ENCODE results near the gene LPCAT1.

LPCAT1 gene

DNA sequence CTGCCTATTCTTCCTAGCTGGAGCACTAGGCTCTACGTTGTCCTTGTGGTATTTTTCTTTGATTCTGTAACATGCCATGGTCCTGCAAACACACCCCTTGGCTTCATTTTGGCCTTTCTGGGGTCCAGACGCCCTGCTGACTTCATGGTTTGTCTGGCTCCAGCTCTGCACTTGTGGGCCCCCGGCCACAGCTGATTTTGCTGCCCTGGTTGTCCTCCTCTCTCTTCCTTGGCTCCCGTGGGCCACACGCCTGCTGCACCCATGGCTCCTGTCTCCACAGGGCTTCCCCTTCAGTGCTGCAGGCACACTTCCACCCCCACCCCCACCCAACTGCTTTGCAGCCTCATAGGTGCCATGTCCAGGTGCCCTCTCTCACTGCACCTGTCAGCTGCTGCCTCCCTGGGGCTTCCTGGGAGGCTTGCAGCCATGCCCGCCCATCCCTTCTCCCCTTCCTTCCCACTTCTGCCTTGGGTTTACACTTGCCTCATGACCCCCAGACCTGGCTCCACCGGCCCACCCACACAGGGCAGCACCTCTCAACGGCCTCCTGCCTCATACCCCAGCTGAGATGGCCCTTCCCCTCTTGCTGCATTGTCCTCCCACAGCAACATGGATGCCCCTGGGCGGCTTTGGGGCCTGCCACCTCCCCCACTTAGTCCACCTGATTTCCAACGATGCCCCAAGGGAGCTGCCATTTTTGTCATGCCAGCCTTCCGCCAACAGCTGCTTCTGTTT, 104.1 kb downstream of the LPCAT1 start:
- DNase-seq: no peak

DNA sequence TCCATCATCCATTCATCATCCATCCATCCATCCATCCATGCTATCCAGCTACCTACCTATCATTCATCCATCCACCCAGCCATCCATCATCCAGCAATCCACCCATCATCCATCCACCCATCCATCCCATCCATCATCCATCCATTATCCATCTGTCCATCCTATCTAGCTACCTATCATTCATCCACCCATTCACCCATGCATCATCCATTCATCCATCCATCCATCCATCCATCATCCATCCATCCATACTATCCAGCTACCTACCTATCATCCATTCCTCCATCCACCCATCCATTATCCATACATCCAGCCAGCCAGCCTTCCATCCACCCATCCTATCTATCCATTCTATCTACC, 104.9 kb downstream of the LPCAT1 start:
- no peak for DNase-seq

DNA sequence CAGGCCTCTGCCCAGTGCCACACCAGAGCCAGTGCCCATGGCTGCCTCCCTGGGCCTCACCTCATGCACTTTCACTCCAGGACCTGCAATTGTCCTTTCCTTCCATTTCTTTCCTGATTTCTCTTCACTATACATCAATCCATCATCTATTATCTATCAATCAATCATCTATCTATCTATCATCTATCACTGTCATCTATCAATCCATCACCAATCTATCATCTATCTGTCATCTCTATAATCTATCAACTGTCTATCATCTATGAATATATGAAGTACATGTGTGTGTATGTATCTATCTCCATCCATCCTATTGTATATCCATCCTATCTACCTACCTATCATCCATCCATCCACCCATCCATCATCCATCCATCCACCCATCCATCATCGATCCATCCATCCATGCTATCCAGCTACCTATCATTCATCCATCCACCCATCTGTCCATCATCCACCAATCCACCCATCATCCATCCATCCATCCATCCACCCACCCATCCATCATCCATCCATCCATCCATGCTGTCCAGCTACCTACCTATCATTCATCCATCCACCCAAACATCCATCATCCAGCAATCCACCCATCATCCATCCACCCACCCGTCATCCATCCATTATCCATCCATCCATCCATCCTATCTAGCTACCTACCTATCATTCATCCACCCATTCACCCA, 105.4 kb downstream of the LPCAT1 start:
- DNase-seq: no peak

DNA sequence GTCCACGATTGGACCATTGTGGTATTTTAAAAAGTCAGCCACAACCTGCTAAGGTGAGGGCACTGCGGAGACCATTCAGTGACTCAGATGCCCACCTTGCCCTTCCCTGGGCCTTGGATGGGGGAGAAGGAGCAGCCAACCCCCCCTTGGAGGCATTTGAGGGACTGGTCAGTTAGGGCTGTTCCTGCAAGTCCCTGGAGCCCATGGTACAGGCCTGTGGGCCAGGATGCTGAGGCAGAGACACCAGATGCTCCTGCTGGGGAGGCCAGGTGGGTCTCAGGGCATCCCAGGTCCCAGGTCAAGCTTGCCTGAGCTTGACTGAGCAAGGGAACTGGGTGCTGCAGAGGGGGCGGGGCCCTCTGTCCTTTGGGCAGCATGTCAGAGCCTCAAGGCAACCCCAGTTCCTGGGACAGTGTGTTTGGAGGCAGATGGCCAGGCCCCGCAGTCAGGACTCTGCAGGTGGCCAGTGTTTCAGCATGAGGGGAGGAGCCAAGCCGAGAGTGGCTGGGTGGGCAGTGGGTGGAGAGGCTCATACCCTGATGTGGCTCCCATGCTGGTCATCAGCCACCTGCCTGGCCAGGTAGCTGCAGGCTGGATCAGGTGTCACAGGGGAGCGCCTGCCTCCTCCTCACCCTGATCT, 106.1 kb downstream of the LPCAT1 start:
- DNase-seq: no peak

DNA sequence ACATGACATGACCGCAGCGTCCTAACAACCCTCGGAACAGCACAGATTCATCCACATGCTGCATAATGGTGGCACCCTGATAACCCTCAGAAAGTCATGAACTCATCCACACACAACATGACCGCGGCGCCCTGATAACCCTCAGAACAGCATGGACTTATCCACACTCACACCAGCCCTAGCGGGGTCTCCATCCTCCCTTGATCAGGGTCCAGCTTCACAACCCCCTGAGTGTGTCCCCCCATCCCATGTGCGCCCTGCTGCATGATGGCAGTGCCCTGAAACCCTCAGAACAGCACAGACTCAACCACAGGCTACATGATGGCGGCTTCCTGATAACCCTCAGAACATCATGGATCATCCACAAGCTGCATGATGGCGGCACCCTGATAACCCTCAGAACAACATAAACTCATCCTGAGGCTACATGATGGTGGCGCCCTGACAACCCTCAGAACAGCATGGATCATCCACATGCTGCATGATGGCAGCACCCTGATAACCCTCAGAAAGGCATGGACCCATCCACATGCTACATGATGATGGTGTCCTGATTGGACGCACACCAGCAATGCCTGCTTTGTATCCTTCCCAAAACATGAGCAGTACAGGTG, 106.8 kb downstream of the LPCAT1 start:
- DNase-seq: no peak

DNA sequence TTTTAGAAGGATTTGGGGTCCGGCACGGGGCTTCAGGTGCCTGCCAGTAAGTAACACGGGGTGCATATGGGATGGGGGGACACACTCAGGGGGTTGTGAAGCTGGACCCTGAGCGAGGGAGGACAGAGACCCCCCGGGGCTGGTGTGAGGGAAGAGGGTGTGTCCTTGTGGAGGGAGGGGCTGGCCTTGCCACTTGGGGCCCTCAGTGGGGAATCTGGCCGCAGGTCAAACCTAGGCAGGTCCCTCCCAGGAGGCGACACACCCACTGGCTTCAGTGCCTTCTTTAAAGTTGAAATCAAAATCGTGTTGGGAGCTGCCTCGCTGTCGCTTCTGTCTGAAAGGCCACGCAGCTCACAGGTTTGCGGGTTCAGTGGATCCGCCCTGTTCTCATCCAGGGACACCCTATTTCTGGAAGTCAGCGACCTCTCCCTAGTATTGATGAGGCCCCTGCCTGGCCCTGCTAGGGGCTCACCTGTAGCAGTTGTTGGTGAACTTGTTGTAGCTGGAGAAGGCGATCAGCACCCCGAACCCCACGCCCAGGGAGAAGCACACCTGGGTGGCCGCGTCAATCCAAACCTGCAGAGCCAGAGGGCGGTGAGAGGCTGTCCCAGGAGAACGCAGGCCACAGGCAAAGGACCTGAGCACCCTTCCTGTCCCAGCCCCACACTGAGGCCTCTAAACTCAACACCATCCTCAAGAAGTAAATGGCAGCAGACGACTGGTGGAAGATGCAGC, 108.0 kb downstream of the LPCAT1 start:
- DNase-seq: no peak

DNA sequence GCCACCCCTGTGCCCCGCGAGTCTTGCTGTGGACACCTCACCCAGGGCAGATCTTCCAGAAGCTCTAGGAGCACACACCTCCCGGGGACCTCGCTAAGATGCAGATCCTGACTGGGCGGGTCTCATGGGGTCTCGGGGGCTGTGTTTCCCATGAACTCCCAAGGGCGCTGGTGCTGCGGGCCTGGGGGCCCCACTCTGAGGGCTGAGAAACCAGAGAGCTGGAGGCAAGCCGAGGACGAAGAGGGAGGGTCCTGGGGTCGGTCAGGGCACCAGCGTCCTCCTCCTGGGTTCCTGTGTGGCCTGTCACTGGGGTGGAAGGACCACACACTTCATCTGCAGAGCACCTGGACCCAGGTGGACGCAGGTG, 108.7 kb downstream of the LPCAT1 start:
- no peak for DNase-seq

DNA sequence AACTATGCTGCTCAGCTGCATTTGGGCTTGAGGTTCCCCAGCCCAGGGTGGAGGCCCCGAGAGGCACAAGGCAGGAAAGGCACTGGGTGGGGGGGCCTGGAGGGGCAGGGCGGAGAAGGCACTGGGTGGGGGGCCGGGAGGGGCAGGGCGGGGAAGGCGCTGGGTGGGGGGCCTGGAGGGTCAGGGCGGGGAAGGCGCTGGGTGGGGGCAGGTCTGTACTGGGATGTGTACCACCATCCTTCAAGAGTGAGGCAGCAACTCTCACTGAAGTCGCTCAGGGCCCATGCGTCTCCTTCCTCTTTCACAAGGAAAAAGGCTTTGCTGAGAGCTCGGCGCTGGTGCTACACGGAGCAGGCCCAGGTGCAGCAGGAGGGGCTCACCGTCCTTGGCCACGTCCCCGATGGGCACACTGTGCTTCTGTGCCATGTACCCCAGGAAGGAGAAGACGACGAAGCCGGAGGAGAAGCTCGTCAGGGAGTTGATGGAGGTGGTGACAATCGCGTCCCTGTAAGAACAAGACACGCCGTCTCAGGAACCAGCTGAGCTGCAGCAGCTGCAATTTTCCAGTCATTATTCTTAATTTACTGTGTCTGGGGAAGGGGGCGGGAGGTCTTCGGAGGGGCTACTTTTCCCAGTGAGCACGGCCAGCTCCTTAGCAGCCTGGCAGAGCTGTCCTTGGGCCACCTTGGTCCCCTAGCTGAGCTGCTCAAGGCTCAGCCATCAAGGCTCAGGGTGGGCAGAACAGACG, 109.3 kb downstream of the LPCAT1 start:
- DNase-seq: no peak

DNA sequence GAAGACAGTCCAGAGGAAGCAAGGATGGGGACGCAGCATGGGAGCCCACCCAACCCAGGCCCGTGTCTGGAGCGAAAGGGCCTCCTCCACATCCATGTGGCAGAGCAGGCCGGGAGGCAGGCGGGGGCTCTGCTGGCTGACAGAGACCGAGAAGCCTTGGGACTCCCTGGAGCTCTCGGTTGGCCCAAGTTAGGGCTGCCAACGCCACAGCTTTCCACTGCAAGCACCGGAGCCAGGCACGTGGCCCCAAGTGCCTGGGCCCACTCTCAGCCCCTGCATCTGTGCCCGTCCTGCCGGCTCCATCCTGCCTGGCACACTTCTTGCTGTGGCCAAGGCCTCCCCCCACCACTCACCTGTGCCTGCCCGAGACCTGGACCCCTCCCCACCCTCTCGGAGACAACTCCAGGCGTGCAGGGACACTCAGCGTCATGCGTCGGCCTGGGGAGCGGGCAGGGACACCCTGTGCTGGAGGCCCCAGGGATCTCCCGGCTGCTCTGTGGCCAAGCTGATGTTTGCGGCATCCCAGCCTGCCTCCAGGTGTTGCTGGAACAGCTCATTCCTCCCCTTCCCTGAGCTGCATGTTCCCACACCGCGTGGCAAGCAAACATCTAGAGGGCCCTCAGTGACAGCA, 110.0 kb downstream of the LPCAT1 start:
- no peak for DNase-seq

DNA sequence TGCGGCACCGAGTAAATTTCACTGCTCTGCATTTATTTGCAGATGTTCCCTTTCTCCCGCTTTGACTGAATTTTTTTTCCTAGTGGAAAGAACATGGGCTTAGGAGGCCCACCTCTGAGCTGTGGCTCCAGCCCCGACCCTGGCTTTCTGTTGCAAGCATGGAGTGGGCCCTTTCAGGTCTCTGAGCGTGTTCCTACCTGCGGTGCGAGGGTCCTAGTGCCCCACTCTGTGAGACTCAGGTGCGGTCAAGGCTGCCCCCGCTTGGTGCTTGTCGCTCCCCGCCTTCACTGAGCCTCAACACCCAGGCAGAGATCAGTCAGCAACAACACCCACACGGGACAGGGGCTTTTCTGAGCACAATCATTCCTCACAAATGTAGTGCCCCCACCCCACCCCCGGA, 110.5 kb downstream of the LPCAT1 start:
- DNase-seq: no peak

DNA sequence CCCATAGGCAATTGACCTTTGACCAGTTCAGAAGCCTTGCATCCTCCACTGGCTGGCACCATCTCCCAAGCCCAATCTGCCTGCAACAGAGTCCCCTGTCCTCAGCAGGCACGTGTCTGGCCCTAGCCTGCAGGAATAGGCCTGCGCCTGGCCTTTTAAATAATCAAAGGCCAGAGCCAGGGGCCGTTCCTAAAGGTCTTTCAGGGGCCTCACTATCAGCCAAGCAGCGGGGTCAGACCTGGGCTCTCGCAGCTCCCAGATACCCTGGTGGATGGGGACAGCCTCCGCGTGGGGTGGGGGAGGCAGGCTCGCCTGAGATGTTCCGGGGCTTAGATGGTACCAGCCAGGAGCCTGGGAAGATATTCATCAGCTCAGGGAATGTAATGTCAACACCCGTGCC, 111.1 kb downstream of the LPCAT1 start:
- no peak for DNase-seq

DNA sequence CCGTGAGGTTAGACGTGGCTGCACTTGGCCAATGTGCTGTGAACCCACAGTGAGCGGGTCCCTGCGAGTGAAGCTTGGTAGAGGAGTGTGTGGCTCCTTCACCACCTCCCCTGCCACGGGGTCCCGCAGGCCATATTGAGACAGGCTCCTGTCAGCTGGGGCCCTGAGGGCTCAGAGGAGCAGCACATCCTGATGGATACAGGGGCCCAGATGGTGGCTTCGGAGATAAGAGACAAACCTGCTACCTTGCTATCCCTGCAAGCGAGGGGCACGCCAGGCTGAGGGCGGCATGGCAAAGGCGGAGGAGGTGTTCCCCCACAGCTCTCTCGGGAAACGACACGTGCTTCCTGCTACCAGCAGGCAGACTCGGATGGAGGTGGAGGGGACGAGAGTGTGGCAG, 111.6 kb downstream of the LPCAT1 start:
- DNase-seq: no peak
